Stimulated activated CD4-positive, alpha-beta T cell treated with anti-CD3 and anti-CD28 coated beads, Interleukin-2, amount 100 ng/mL, for 48 hours (primary cell): ENCODE results near the gene RAB17.

Source experiments
- DNase-seq, 2 donors: peaks; one replicate each; pipeline ENCODE4 v3.0.0-alpha.2; 2020

Gene RAB17

GRCh38 chr2:237590272-237591140 is at the start of gene RAB17:
Gene RAB17, minus strand, starts transcription at chr2:237590734. Its CDS starts 4,580 bp downstream, at chr2:237586154.
- no peak for DNase-seq

- no peak for DNase-seq
Observed at GRCh38 chr2:237639836-237640220, 49.3 kb upstream of the RAB17 start.

GRCh38 chr2:237639052-237639835 is 48.7 kb upstream of the RAB17 start:
- no peak for DNase-seq

- no peak for DNase-seq
Observed at GRCh38 chr2:237638176-237638575, 47.6 kb upstream of the RAB17 start.

- DNase-seq: no peak
Observed at GRCh38 chr2:237637429-237638135, 47.0 kb upstream of the RAB17 start.

- DNase-seq: no peak
Observed at GRCh38 chr2:237636578-237636977, 46.0 kb upstream of the RAB17 start.

- DNase-seq: no peak
Observed at GRCh38 chr2:237633061-237633561, 42.6 kb upstream of the RAB17 start.

GRCh38 chr2:237631801-237632585 is 41.5 kb upstream of the RAB17 start:
- no peak for DNase-seq

GRCh38 chr2:237631007-237631785 is 40.7 kb upstream of the RAB17 start:
- no peak for DNase-seq

GRCh38 chr2:237630216-237631000 is 39.9 kb upstream of the RAB17 start:
- DNase-seq: no peak

- no peak for DNase-seq
Observed at GRCh38 chr2:237629739-237630138, 39.2 kb upstream of the RAB17 start.

- DNase-seq: no peak
Observed at GRCh38 chr2:237629188-237629534, 38.6 kb upstream of the RAB17 start.

GRCh38 chr2:237628247-237629187 is 38.0 kb upstream of the RAB17 start:
- no peak for DNase-seq

GRCh38 chr2:237627441-237628246 is 37.1 kb upstream of the RAB17 start, which contains the start of gene LRRFIP1:
Gene LRRFIP1, plus strand, starts transcription at chr2:237627587. Its CDS starts 58 bp downstream, at chr2:237627645.
- DNase-seq: no peak

- DNase-seq: no peak
Observed at GRCh38 chr2:237626813-237627440, 36.4 kb upstream of the RAB17 start.

- DNase-seq: no peak
Observed at GRCh38 chr2:237625777-237626176, 35.2 kb upstream of the RAB17 start.

- no peak for DNase-seq
Observed at GRCh38 chr2:237625216-237625705, 34.7 kb upstream of the RAB17 start.

GRCh38 chr2:237624565-237624964 is 34.0 kb upstream of the RAB17 start:
- no peak for DNase-seq
